Prostate gland (tissue), 2 donors: ENCODE data around the gene SENP8. TPM values are rescaled to one million over a fixed set of nuclear protein-coding genes. Genes with fewer than 3 reads are reported as not detected.
A peak's percentile ranks its signal among the peaks of the same experiment; 100 is the strongest.

Experiments
- DNase-seq: peaks from one replicate; pipeline ENCODE4 v3.0.0-alpha.2; 2019; ENCODE audit warnings: low spot score
- H3K27ac ChIP-seq, 2 donors: fragments of 200-600 bp; sonication (generic); 2 replicates each; pipeline ENCODE4 v1.5.1; 2017 to 2019
- H3K27me3 ChIP-seq: fragments of 200-600 bp; sonication (generic); replicated peaks from 2 replicates; pipeline ENCODE4 v1.5.1; 2019; ENCODE audit not compliant: insufficient read depth
- H3K36me3 ChIP-seq, 2 donors: fragments of 200-600 bp; sonication (generic); 1 replicate in 1 of 2; 2 replicates in 1 of 2; pipeline versions ENCODE4 v1.5.1 to v1.8.1; 2017 to 2019
- H3K4me1 ChIP-seq: fragments of 200-600 bp; sonication (generic); replicated peaks from 2 replicates; pipeline ENCODE4 v1.5.1; 2019
- H3K4me3 ChIP-seq, 2 donors: fragments of 200-600 bp; sonication (generic); 2 replicates each; pipeline ENCODE4 v1.5.1; 2017 to 2019
- H3K9me3 ChIP-seq: fragments of 200-600 bp; sonication (generic); 2 replicates; pipeline ENCODE4 v1.5.1; 2017
- CTCF ChIP-seq, 4 experiments: fragments of 200-600 bp in 2 of 4; fragments of 450-650 bp in 2 of 4; sonication (generic) in 2 of 4; IDR thresholded peaks; 1 replicate in 3 of 4; 2 replicates in 1 of 4; pipeline ENCODE4 v1.5.1; 2016 to 2019; ENCODE audit warnings: antibody characterized with exemption in 4 of 4, mild to moderate bottlenecking in 2 of 4, moderate library complexity in 2 of 4
- POLR2A ChIP-seq: fragments of 450-650 bp; IDR thresholded peaks from one replicate; pipeline ENCODE4 v1.6.1; 2016; ENCODE audit warnings: antibody characterized with exemption, mild to moderate bottlenecking
- POLR2AphosphoS5 ChIP-seq: sonication (generic); formaldehyde crosslinking; IDR thresholded peaks from one replicate; pipeline ENCODE4 v1.6.1; 2017; ENCODE audit warnings: antibody characterized with exemption
- WGBS: methylation state at CpG from one replicate; pipeline ENCODE4 v1.1.5; 2018; 5-methylcytosine and 5-hydroxymethylcytosine counted together
- intact Hi-C: fragments of 100-400 bp; cut with DNase I; formaldehyde crosslinking; loops from one replicate; pipeline ENCODE4 v1.14.2; 2022
- total RNA-seq, 2 donors: library from RNA; depleted of rRNA; stranded (reverse); fragments of >200 nt; gene quantifications; one replicate each; pipeline ENCODE4 v1.1.0, GENCODE V29; 2016

The SENP8 gene
- total RNA-seq, 2 donors from 2014 or later: 3.3 to 5.9 TPM

DNA sequence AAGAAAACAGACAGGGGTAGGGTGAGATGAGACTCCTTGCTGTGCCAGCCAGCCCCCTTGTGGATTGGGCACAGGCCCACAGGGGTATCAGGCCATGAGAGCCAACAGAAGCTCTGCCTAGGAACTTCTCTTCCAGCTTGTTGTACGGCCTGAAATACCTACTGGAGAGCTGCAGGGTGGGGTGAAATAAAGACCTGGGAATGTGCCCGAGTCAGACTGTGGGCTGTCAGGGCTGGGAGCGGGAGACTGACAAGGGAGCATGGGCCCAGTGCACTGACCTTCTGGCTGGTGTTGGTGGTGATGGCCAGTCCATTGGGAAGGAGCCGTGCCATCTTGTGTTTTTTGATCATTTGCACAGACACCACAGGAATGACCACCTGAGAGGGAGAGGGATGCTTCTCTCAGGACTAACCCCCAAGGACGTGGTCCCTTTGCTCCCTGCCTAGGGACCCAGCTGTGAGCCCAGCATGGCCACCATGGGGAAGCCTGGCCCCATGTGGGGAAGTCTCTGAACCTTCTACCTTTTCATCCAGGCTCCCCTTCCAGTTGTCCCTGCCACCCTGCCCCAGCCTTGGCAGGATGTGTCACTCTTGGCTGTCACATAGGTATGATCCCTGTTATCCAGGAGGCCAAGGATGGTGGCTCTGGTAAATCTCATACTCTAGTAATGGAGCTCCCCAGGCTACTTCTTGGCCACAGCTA is 48.7 kb downstream of the SENP8 start:
- intact Hi-C loops: no loop called here
- TF ChIP-seq CTCF (IDR thresholded peaks at IDR 0.05) (no peak), POLR2AphosphoS5 (no peak), POLR2A (no peak)
- no peak overlapping the region for H3K27ac ChIP-seq
- H3K4me1 ChIP-seq: no peaks in the 10 kb centered on the region
- no peaks in the 10 kb centered on the region for H3K27me3 ChIP-seq
- H3K4me3 ChIP-seq: no peak overlapping the region
- no peaks in the 10 kb centered on the region for H3K36me3 ChIP-seq
- DNase-seq: no peak
- H3K9me3 ChIP-seq: no peaks in the 10 kb centered on the region
- 97% methylated on average over 5 of the region's 5 CpGs for WGBS

DNA sequence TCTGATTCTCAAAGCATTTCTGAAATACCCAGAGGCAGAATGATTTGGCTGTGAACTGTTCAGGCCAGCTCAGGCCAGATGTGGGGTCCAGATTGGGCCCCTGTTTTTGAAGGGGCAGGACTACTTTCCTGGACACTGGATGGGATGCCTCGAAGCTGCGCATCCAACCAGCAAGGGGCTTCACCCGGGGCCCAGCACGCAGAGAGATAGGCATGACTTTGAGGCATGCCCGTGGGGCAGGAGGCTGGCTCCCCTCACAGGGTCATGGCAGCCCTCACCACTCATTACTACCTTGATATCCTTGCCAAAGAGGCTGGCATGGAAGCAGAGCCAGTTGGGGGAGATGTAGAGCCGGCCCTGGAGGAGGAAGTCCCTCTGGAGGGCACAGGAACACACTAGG is 49.2 kb downstream of the SENP8 start:
- TF ChIP-seq POLR2AphosphoS5: no peak
- TF ChIP-seq CTCF (IDR thresholded peaks at IDR 0.05): no peak
- no peak for TF ChIP-seq POLR2A
- WGBS: 88% methylated on average over 6 of the region's 6 CpGs
- no peaks in the 10 kb centered on the region for H3K9me3 ChIP-seq
- H3K27me3 ChIP-seq: no peaks in the 10 kb centered on the region
- DNase-seq: no peak
- no peak overlapping the region for H3K4me3 ChIP-seq
- intact Hi-C loops: no loop called here
- H3K4me1 ChIP-seq: no peaks in the 10 kb centered on the region
- H3K36me3 ChIP-seq: no peaks in the 10 kb centered on the region
- peak overlapping the region in 1 of 2 donors; percentile 5 for H3K27ac ChIP-seq

- H3K9me3 ChIP-seq: no peaks in the 10 kb centered on the region
- no peaks in the 10 kb centered on the region for H3K4me1 ChIP-seq
- 14% methylated on average over 7 of the region's 7 CpGs for WGBS
- no peaks in the 10 kb centered on the region for H3K36me3 ChIP-seq
- no peak overlapping the region for H3K4me3 ChIP-seq
- peak; percentile 29 for DNase-seq
- TF ChIP-seq POLR2A (no peak), CTCF (IDR thresholded peaks at IDR 0.05) (no peak), POLR2AphosphoS5 (no peak)
- H3K27ac ChIP-seq: peak overlapping the region in 1 of 2 donors; percentile 5
- no peaks in the 10 kb centered on the region for H3K27me3 ChIP-seq
- intact Hi-C loops: no loop called here
Observed at GRCh38 chr15:72168131-72168807, 50.1 kb downstream of the SENP8 start.

- intact Hi-C loops: no loop called here
- Histone ChIP-seq H3K27me3 (no peaks in the 10 kb centered on the region), H3K4me3 (no peak overlapping the region), H3K9me3 (no peaks in the 10 kb centered on the region), H3K4me1 (no peaks in the 10 kb centered on the region), H3K27ac (peak overlapping the region in 1 of 2 donors; percentile 19), H3K36me3 (no peaks in the 10 kb centered on the region)
- no peak for DNase-seq
- TF ChIP-seq CTCF (IDR thresholded peaks at IDR 0.05): no peak
- TF ChIP-seq POLR2A: no peak
- TF ChIP-seq POLR2AphosphoS5: no peak
- WGBS: 47% methylated on average over 4 of the region's 4 CpGs
Observed at GRCh38 chr15:72168808-72169190, 50.6 kb downstream of the SENP8 start.
